Thyroid gland (tissue), 4 donors: Measurements from ENCODE around the gene SLC25A21.

Experiments
- CTCF ChIP-seq, 6 experiments: fragments of 200-600 bp in 3 of 6; fragments of 450-650 bp in 3 of 6; sonication (generic) in 3 of 6; IDR thresholded peaks; one replicate each; pipeline ENCODE4 v1.5.1; 2016 to 2019; ENCODE audit warnings: antibody characterized with exemption in 6 of 6, mild to moderate bottlenecking in 2 of 6, inconsistent platforms in 1 of 6, moderate library complexity in 1 of 6
- POLR2A ChIP-seq, 2 donors: fragments of 450-650 bp; IDR thresholded peaks; one replicate each; pipeline ENCODE4 v1.6.1; 2017; ENCODE audit warnings: antibody characterized with exemption in 2 of 2, mild to moderate bottlenecking in 2 of 2, moderate library complexity in 1 of 2

GRCh38 chr14:37036669-37037341 lies 135.6 kb downstream of the SLC25A21 start:
- TF ChIP-seq CTCF (IDR thresholded peaks at IDR 0.05) (no peak), POLR2A (IDR thresholded peaks at IDR 0.05) (no peak)
